ENCODE data around the gene PTPN7. TPM values are rescaled to one million over a fixed set of nuclear protein-coding genes. Genes with fewer than 3 reads are reported as not detected.

Gene PTPN7
- total RNA-seq, 1 experiment from 2014 or later, result not detected

GRCh38 chr1:202161151-202162046 lies 997 bp upstream of the PTPN7 start:
- Histone ChIP-seq H3K9me3 (no peaks in the 10 kb centered on the region), H3K4me3 (no peak overlapping the region), H3K27me3 (no peaks in the 10 kb centered on the region), H3K36me3 (no peaks in the 10 kb centered on the region)
- no peak for DNase-seq

- Histone ChIP-seq H3K36me3 (no peaks in the 10 kb centered on the region), H3K27me3 (no peaks in the 10 kb centered on the region), H3K9me3 (no peaks in the 10 kb centered on the region), H3K4me3 (no peak overlapping the region)
- DNase-seq, result no peak
Measured at GRCh38 chr1:202159534-202160371, 649 bp downstream of the PTPN7 start.

GRCh38 chr1:202158810-202159533 lies 1.4 kb downstream of the PTPN7 start:
- DNase-seq, result no peak

GRCh38 chr1:202157945-202158344 lies 2.5 kb downstream of the PTPN7 start:
- no peak for DNase-seq
- H3K27me3 ChIP-seq, result no peaks in the 10 kb centered on the region
- H3K4me3 ChIP-seq, result no peak overlapping the region
- no peaks in the 10 kb centered on the region for H3K9me3 ChIP-seq
- H3K36me3 ChIP-seq, result no peaks in the 10 kb centered on the region

More at GRCh38 chr1:202158810-202159533, 1.4 kb downstream of the PTPN7 start:
- Histone ChIP-seq H3K36me3 (no peaks in the 10 kb centered on the region), H3K9me3 (no peaks in the 10 kb centered on the region), H3K4me3 (no peak overlapping the region), H3K27me3 (no peaks in the 10 kb centered on the region)

- no peak overlapping the region for H3K4me3 ChIP-seq
- no peak for DNase-seq
- no peaks in the 10 kb centered on the region for H3K27me3 ChIP-seq
- H3K9me3 ChIP-seq, result no peaks in the 10 kb centered on the region
- no peaks in the 10 kb centered on the region for H3K36me3 ChIP-seq
Measured at GRCh38 chr1:202156590-202156989, 3.8 kb downstream of the PTPN7 start.

GRCh38 chr1:202155478-202156021 lies 4.9 kb downstream of the PTPN7 start:
- H3K36me3 ChIP-seq, result no peaks in the 10 kb centered on the region
- no peaks in the 10 kb centered on the region for H3K27me3 ChIP-seq
- H3K4me3 ChIP-seq, result no peak overlapping the region
- no peaks in the 10 kb centered on the region for H3K9me3 ChIP-seq
- DNase-seq, result peak; percentile 67

GRCh38 chr1:202154766-202155477 lies 5.5 kb downstream of the PTPN7 start:
- H3K36me3 ChIP-seq, result no peaks in the 10 kb centered on the region
- H3K27me3 ChIP-seq, result no peaks in the 10 kb centered on the region
- no peak overlapping the region for H3K4me3 ChIP-seq
- H3K9me3 ChIP-seq, result no peaks in the 10 kb centered on the region
- peak; percentile 46 for DNase-seq

GRCh38 chr1:202154148-202154765 lies 6.1 kb downstream of the PTPN7 start:
- H3K36me3 ChIP-seq, result no peaks in the 10 kb centered on the region
- no peaks in the 10 kb centered on the region for H3K27me3 ChIP-seq
- H3K4me3 ChIP-seq, result no peak overlapping the region
- DNase-seq, result no peak
- no peaks in the 10 kb centered on the region for H3K9me3 ChIP-seq

- H3K36me3 ChIP-seq, result no peaks in the 10 kb centered on the region
- no peak for DNase-seq
- H3K27me3 ChIP-seq, result no peaks in the 10 kb centered on the region
- no peak overlapping the region for H3K4me3 ChIP-seq
- no peaks in the 10 kb centered on the region for H3K9me3 ChIP-seq
Measured at GRCh38 chr1:202153284-202153683, 7.1 kb downstream of the PTPN7 start.

- Histone ChIP-seq H3K9me3 (no peaks in the 10 kb centered on the region), H3K4me3 (no peak overlapping the region), H3K27me3 (no peaks in the 10 kb centered on the region), H3K36me3 (no peaks in the 10 kb centered on the region)
- DNase-seq, result no peak
Measured at GRCh38 chr1:202152399-202152798, 8.0 kb downstream of the PTPN7 start.

GRCh38 chr1:202151045-202151444 lies 9.4 kb downstream of the PTPN7 start:
- DNase-seq, result no peak

GRCh38 chr1:202150602-202151001 lies 9.8 kb downstream of the PTPN7 start:
- no peaks in the 10 kb centered on the region for H3K9me3 ChIP-seq
- DNase-seq, result no peak
- no peaks in the 10 kb centered on the region for H3K36me3 ChIP-seq
- no peaks in the 10 kb centered on the region for H3K27me3 ChIP-seq
- no peak overlapping the region for H3K4me3 ChIP-seq

More at GRCh38 chr1:202151045-202151444, 9.4 kb downstream of the PTPN7 start:
- Histone ChIP-seq H3K9me3 (no peaks in the 10 kb centered on the region), H3K36me3 (no peaks in the 10 kb centered on the region), H3K27me3 (no peaks in the 10 kb centered on the region), H3K4me3 (no peak overlapping the region)

- H3K27me3 ChIP-seq, result no peaks in the 10 kb centered on the region
- no peaks in the 10 kb centered on the region for H3K36me3 ChIP-seq
- DNase-seq, result no peak
- no peak overlapping the region for H3K4me3 ChIP-seq
- H3K9me3 ChIP-seq, result no peaks in the 10 kb centered on the region
Measured at GRCh38 chr1:202150187-202150586, 10.2 kb downstream of the PTPN7 start.

- Histone ChIP-seq H3K9me3 (no peaks in the 10 kb centered on the region), H3K36me3 (no peaks in the 10 kb centered on the region), H3K27me3 (no peaks in the 10 kb centered on the region), H3K4me3 (no peak overlapping the region)
- no peak for DNase-seq
Measured at GRCh38 chr1:202149566-202149965, 10.8 kb downstream of the PTPN7 start.

- H3K9me3 ChIP-seq, result no peaks in the 10 kb centered on the region
- H3K27me3 ChIP-seq, result no peaks in the 10 kb centered on the region
- DNase-seq, result no peak
- H3K4me3 ChIP-seq, result no peak overlapping the region
- H3K36me3 ChIP-seq, result no peaks in the 10 kb centered on the region
Measured at GRCh38 chr1:202148391-202148790, 12.0 kb downstream of the PTPN7 start.

- Histone ChIP-seq H3K4me3 (no peak overlapping the region), H3K9me3 (no peaks in the 10 kb centered on the region), H3K36me3 (peaks cover 3% of the 10 kb centered on the region), H3K27me3 (no peaks in the 10 kb centered on the region)
- DNase-seq, result no peak
Measured at GRCh38 chr1:202146993-202147392, 13.4 kb downstream of the PTPN7 start.
